ENCODE data around the gene FAM83E. TPM values are rescaled to one million over a fixed set of nuclear protein-coding genes. Genes with fewer than 3 reads are reported as not detected.

Gene FAM83E
- polyA plus RNA-seq, 3 donors, result 0.56 to 4.2 (median 1.3) TPM

DNA sequence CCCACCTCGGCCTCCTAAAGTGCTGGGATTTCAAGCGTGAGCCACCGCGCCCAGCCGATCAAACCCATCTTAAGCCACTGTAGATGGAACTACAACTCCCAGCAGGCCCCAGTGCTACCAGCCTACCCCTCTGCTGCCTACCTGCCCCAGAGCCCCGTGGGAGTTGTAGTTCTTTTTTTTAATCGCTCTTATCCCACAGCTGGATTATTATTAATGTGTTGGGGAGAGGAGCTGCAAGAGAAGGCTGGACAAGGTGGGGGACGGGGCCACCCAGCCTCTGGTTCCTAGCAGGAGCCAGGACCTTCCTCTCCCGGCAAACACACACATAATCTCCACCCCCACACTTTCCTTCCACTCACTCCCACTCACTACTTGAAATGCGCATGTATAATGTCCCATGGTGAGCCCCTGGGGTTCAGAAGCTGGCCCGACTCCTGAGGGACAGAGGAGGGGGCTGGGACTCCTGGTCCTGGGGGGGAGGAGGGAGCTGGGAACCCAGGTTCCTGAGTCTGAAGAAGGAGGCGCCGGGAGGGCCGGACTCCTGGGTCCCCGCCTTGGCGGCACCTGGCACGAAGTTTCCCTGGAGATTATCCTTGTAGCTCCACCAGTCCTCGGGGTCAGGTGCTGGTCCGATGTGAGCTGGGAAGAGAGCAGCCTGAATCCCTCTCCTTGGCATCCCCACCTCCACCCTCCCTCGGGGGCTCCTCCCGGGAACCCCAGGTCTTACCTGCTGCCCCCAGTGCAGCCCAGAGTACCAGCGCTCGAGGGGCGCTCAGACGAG, 30.2 kb upstream of the FAM83E start:
- WGBS, 3 donors, result 2 to 4% (median 3%) methylated on average over 24 to 25 of the region's 25 CpGs
- no peak overlapping the region for H3K27ac ChIP-seq (ENCODE audit: low read depth, low read length)

DNA sequence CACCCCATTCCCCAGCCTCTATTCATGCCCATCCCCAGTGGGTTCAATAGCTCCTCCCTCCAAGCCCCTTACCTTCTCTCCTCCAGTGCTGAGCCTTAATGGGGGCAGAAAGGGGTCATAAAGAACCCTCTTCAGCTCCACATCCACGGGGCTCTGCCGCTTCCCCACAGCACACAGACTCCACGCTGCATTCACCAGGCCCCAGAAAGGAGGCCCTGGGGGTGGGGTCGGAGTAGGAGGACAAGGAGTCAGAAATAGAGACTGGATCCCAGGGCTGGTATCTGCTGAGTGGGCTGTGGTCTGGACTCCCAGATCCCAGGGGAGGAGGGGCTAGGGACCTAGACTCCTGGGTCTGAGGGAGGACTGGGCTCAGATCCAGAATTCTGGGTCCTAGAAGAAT, 29.5 kb upstream of the FAM83E start:
- WGBS, 3 donors, result 69 to 83% (median 76%) methylated on average over 4 of the region's 4 CpGs
- no peak overlapping the region for H3K27ac ChIP-seq (ENCODE audit: low read depth, low read length)

DNA sequence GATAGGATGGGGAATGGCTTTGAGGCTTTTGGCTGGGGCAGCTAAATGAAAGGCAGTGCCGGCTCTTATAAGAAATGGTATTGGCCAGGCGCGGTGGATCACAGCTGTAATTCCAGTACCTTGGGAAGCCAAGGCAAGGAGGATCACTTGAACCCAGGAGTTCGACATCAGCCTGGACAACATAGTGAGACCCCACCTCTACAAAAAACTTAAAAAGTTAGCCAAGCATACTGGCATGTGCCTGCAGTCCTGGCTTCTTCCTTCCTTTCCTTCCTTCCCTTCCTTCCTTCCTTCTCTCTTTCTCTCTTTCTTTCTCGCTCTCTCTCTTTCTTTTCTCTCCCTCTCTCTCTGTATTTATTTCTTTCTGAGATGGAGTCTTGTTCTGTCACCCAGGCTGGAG, 28.0 kb upstream of the FAM83E start:
- WGBS, 3 donors, result 87 to 93% (median 88%) methylated on average over 5 of the region's 5 CpGs
- H3K27ac ChIP-seq (ENCODE audit: low read depth, low read length), result no peak overlapping the region

GRCh38 chr19:48641850-48642249, 27.0 kb upstream of the FAM83E start:
- no peak overlapping the region for H3K27ac ChIP-seq (ENCODE audit: low read depth, low read length)
- WGBS, 3 donors, result 90 to 98% (median 96%) methylated on average over 1 to 2 of the region's 2 CpGs

DNA sequence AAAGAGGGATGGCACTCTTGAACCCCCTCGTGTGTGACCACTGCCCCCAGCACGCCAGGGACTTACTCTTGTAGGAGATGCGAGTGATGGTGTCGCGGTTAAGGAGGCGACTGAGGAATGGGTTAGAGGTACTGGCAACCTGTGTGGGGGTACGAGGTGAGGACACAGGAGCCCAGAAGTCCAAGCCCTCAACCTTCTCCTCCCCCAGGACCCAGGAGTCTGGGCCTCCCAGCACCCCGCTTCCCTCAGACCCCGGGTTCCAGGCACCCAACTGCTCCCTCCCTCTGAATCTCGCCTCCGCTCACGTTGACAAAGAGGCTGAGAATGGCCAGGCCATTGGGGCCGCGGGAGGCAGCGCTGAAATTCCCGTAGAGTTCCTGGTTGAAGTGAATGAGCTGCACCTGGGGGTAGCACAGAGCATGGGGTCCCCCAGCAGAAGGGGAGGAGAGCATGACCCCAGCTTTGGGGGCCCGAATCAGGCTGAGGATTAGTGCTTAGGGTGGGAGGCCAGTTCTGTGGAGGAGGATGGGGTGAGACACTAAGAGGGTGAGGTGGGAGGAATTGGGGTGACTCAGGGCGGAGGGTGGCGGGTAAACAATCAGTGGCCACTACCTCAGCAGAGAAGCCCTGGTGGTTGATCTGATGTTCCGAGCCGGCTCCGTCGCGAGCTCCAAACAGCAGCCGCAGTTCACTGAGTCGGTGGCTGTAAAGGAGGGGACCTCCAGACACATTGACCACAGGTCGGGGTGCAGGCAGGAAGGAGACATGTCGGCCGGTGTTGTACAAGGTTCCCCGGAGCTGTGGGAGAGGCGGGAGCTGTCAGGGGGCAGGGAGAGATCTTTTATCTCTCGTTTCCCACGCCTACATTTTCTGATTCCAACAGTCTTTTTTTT, 24.9 kb upstream of the FAM83E start:
- H3K27ac ChIP-seq (ENCODE audit: low read depth, low read length), result no peak overlapping the region
- 61 to 74% (median 73%) methylated on average over 31 to 33 of the region's 33 CpGs for WGBS, 3 donors

DNA sequence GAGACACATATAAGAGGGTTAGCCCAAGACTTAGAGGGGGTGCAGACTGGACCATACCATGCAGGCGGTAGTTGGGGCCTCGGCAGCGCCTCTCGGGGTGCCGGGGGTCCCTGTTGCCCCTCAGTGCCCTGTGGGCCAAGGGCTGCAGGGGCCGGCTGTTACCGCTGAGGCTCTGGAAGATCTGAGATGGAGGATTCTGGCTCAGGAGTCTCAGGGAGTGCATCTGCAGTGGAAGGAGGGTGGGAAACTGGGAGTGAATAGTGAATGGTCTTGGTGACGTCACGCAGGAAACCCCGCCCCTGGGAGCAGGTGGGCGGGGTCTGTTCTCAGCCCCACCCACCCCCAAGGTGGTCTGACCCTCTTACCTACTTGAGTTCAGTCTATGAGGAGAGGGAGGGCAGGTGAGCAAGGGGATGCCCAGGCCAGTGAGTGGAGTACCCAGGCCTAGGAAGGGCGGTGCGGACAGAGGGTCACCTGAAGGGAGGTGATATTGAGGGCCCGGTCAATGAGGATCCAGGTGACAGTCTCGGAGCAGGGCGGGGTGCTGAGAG, 24.0 kb upstream of the FAM83E start:
- 72 to 81% (median 78%) methylated on average over 16 of the region's 16 CpGs for WGBS, 3 donors
- H3K27ac ChIP-seq (ENCODE audit: low read depth, low read length), result no peak overlapping the region

DNA sequence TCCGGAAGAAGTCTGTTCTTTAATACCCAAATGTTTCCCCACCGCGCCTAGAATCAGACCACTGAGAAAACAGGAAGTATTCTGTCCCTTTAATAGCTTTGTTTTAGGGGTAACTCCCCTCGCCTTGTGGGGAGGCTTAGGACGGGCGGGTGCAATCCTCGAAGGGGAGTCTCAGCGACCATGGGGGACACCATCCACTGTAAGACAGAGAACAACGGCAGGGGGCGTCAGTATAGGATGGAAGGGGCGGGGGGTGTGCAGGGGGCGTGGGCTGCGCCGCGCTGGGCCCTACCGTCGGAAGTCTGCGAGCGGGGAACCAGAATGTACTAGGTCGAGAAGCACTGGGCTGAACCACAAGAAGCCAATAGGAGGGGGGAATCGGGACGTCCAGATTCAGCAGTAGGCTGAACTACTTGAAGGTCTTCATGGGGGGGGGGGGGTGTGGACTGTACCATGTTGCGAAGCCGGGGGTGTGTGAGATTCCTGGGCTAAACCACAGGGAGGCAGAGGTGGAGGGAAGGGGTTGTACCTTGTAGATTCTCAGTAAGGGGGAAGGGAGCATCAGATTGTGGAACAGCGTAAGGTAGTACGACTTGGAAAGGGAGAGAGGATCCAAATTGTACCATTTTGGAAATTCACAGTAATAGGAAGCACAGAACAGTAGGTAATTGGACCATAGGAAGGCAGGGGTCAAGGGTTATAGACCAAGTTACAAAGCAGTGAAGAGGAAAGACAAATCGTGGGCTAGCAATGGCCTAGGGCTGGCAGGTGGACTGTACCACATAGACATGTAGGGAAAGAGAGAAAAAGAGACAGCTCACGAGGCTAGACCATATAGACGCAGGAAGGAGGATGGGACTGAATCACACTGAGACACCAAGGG, 23.3 kb upstream of the FAM83E start:
- 5 to 7% (median 6%) methylated on average over 29 of the region's 29 CpGs for WGBS, 3 donors
- peak overlapping the region; percentile 90 for H3K27ac ChIP-seq (ENCODE audit: low read depth, low read length)

- peak overlapping the region; percentile 90 for H3K27ac ChIP-seq (ENCODE audit: low read depth, low read length)
- WGBS, 3 donors, result 0 to 2% (median 0%) methylated on average over 38 of the region's 38 CpGs
These were observed 22.6 kb upstream of the FAM83E start for GRCh38 chr19:48637449-48637947.

DNA sequence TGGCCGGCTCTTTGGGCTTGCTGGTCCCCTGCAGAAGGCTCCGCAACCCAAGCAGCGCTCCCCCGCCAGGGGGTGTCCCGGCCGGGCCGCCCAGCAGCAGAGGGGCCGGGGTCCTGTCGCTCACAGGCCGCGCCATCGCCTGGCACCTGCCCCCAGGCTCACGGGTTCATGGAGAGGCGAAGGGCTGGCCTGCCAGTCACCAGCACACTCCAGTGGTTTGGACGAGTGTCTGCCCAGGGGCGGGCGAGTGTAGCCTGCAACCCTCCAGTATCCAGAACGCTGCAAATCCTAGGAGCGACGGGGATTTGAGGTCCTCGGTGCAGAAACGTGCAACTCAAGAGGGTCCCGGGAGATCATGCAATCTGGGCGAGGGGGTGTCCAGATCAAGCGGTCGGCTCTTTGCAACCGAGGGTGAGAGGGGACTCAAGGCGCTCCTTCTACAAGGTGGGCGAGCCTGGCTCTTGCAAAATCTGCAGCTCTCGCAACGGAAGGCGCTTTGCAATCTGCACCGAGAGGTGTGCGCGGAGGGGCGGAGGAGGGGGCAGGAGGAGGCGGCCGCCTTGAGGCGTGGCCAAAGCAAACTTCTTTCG, 22.1 kb upstream of the FAM83E start, which contains the start of gene DBP:
Gene DBP (minus strand): TSS at position 521 of the 590 bp plus-strand sequence. CDS start 385 bp downstream, at position 136.
- 0 to 1% (median 1%) methylated on average over 39 to 40 of the region's 40 CpGs for WGBS, 3 donors
- H3K27ac ChIP-seq (ENCODE audit: low read depth, low read length), result peak within 1 kb of the TSS; percentile 90

GRCh38 chr19:48635966-48636858, 21.3 kb upstream of the FAM83E start:
- 1% methylated on average over 32 to 35 of the region's 35 CpGs for WGBS, 3 donors

GRCh38 chr19:48635263-48635965, 20.5 kb upstream of the FAM83E start:
- WGBS, 3 donors, result 1 to 2% (median 1%) methylated on average over 47 to 67 of the region's 67 CpGs
- H3K27ac ChIP-seq (ENCODE audit: low read depth, low read length), result no peak overlapping the region

More at GRCh38 chr19:48635966-48636858, 21.3 kb upstream of the FAM83E start:
- H3K27ac ChIP-seq (ENCODE audit: low read depth, low read length), result no peak overlapping the region

GRCh38 chr19:48634424-48635262, 19.8 kb upstream of the FAM83E start:
- 3 to 7% (median 5%) methylated on average over 25 to 37 of the region's 37 CpGs for WGBS, 3 donors

GRCh38 chr19:48634036-48634342, 19.1 kb upstream of the FAM83E start:
- WGBS, 3 donors, result 38 to 55% (median 43%) methylated on average over 7 of the region's 7 CpGs

More at GRCh38 chr19:48634424-48635262, 19.8 kb upstream of the FAM83E start:
- H3K27ac ChIP-seq (ENCODE audit: low read depth, low read length), result peak overlapping the region; percentile 66

GRCh38 chr19:48633148-48634035, 18.5 kb upstream of the FAM83E start:
- WGBS, 3 donors, result 62 to 72% (median 66%) methylated on average over 22 of the region's 22 CpGs
- no peak overlapping the region for H3K27ac ChIP-seq (ENCODE audit: low read depth, low read length)

More at GRCh38 chr19:48634036-48634342, 19.1 kb upstream of the FAM83E start:
- H3K27ac ChIP-seq (ENCODE audit: low read depth, low read length), result no peak overlapping the region
